Caco-2 (cell line): Measurements from ENCODE around the gene SLC39A9. TPM values are rescaled to one million over a fixed set of nuclear protein-coding genes. Genes with fewer than 3 reads are reported as not detected.

Experiments used
- BruUV-seq: library from RNA; stranded (reverse); fragments of 400-500 nt; replicated peaks from 2 replicates; lab custom pipeline; 2021; lab: Mats Ljungman, UMichigan
- CTCF ChIA-PET: fragments of 300-600 bp; sonication (Branson Sonifier 250); formaldehyde crosslinking; loops from one replicate; lab custom pipeline; 2022; ENCODE audit warnings: antibody characterized with exemption; lab: Charles Lee
- POLR2A ChIA-PET: fragments of 300-600 bp; sonication (Branson Sonifier 250); formaldehyde crosslinking; loops from one replicate; lab custom pipeline; 2022; ENCODE audit warnings: antibody characterized with exemption; lab: Charles Lee
- DNase-seq, 2 experiments: peaks; one replicate each; pipeline versions ENCODE4 v3.0.0 to v3.0.0-alpha.2; 2020 to 2022
- H3K27me3 ChIP-seq: replicated peaks from 2 replicates; pipeline ENCODE4 v1.6.0; 2011; ENCODE audit warnings: low read length; ENCODE audit not compliant: control insufficient read depth, insufficient read depth
- H3K36me3 ChIP-seq: 2 replicates; pipeline ENCODE4 v1.5.1; 2011; ENCODE audit warnings: low read length; ENCODE audit not compliant: control insufficient read depth, insufficient read depth
- H3K4me1 ChIP-seq: fragments of 250-450 bp; sonication (Bioruptor Pico); 2 replicates; pipeline ENCODE4 v1.5.1; 2020; ENCODE audit warnings: mild to moderate bottlenecking
- H3K4me3 ChIP-seq: 2 replicates; pipeline ENCODE4 v1.5.1; 2011; ENCODE audit warnings: low read depth, mild to moderate bottlenecking, control low read depth, low read length
- H3K9me3 ChIP-seq: fragments of 250-450 bp; sonication (Bioruptor Pico); 2 replicates; pipeline ENCODE4 v1.5.1; 2020; ENCODE audit warnings: mild to moderate bottlenecking, moderate library complexity
- H3K27ac Mint-ChIP-seq: one replicate; pipeline ENCODE4 v1.8.0; 2022; ENCODE audit warnings: mixed read lengths; ENCODE audit not compliant: unreplicated experiment
- H3K27me3 Mint-ChIP-seq: one replicate; pipeline ENCODE4 v1.8.0; 2022; ENCODE audit warnings: mixed read lengths; ENCODE audit not compliant: insufficient read depth, unreplicated experiment
- H3K36me3 Mint-ChIP-seq: one replicate; pipeline ENCODE4 v1.8.0; 2022; ENCODE audit warnings: mild to moderate bottlenecking, mixed read lengths; ENCODE audit not compliant: insufficient read depth, unreplicated experiment
- H3K4me1 Mint-ChIP-seq: one replicate; pipeline ENCODE4 v1.8.0; 2022; ENCODE audit warnings: low read depth, mixed read lengths; ENCODE audit not compliant: unreplicated experiment
- H3K4me3 Mint-ChIP-seq: one replicate; pipeline ENCODE4 v1.8.0; 2022; ENCODE audit warnings: mild to moderate bottlenecking, moderate library complexity, mixed read lengths; ENCODE audit not compliant: unreplicated experiment
- H3K9me3 Mint-ChIP-seq: one replicate; pipeline ENCODE4 v1.8.0; 2022; ENCODE audit warnings: mixed read lengths; ENCODE audit not compliant: unreplicated experiment
- intact Hi-C: fragments of 100-400 bp; cut with micrococcal nuclease; formaldehyde crosslinking; loops from one replicate; pipeline ENCODE4 v1.10.0; 2022; ENCODE audit not compliant: unreplicated experiment
- total RNA-seq: library from RNA; stranded (reverse); gene quantifications from 2 replicates; pipeline ENCODE4 v1.2.3, GENCODE V29; 2022
- TF ChIP-seq, protein P1 (sequence below), 2 experiments: fragments of 200-600 bp in 1 of 2; IDR thresholded peaks; 1 replicate in 1 of 2; 2 replicates in 1 of 2; pipeline versions ENCODE4 v1.5.1 to v1.8.0; 2011 to 2022; ENCODE audit warnings: antibody characterized with exemption in 1 of 2, control low read depth in 1 of 2, inconsistent platforms in 1 of 2, low read depth in 1 of 2, low read length in 1 of 2, mild to moderate bottlenecking in 1 of 2, moderate library complexity in 1 of 2; ENCODE audit not compliant: insufficient read depth in 1 of 2, severe bottlenecking in 1 of 2, unreplicated experiment in 1 of 2

Gene SLC39A9
- total RNA-seq, 1 experiment from 2014 or later: 96.4 TPM

DNA sequence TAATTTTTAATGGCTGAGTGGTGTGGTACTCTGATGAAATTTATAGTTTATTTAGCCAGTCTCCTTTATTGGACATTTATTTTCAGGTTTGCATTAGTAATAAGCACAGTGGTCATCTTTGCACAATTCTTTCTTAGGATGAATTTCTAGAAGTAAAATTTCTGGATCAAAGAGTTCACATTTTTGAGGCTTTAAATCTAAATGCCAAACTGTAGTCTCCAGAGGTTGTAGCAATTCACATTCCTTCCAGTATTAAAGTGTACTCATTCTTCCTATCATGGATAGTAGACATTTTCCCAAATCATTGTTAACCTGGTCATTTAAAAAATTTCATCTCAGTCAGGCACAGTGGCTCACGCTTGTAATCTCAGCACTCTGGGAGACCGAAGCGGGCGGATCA, 24.8 kb downstream of the SLC39A9 start:
- CTCF ChIA-PET: no interaction called here
- Histone ChIP-seq H3K36me3 (peaks cover 2% of the 10 kb centered on the region; the same call in 1 of the 2 replicates), H3K27me3 (no peaks in the 10 kb centered on the region), H3K4me3 (no peak overlapping the region), H3K4me1 (no peaks in the 10 kb centered on the region), H3K9me3 (no peaks in the 10 kb centered on the region)
- H3K27me3 Mint-ChIP-seq: no peaks in the 10 kb centered on the region
- no peak for DNase-seq
- POLR2A ChIA-PET: no interaction called here
- intact Hi-C loops: no loop called here
- TF ChIP-seq, protein P1, sequence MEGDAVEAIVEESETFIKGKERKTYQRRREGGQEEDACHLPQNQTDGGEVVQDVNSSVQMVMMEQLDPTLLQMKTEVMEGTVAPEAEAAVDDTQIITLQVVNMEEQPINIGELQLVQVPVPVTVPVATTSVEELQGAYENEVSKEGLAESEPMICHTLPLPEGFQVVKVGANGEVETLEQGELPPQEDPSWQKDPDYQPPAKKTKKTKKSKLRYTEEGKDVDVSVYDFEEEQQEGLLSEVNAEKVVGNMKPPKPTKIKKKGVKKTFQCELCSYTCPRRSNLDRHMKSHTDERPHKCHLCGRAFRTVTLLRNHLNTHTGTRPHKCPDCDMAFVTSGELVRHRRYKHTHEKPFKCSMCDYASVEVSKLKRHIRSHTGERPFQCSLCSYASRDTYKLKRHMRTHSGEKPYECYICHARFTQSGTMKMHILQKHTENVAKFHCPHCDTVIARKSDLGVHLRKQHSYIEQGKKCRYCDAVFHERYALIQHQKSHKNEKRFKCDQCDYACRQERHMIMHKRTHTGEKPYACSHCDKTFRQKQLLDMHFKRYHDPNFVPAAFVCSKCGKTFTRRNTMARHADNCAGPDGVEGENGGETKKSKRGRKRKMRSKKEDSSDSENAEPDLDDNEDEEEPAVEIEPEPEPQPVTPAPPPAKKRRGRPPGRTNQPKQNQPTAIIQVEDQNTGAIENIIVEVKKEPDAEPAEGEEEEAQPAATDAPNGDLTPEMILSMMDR (IDR thresholded peaks at IDR 0.05; ENCODE audit: insufficient read depth in 1 of 2, low read depth in 1 of 2, low read length in 1 of 2, severe bottlenecking in 1 of 2, unreplicated experiment in 1 of 2): no peak
- H3K9me3 Mint-ChIP-seq: no peaks in the 10 kb centered on the region
- H3K4me1 Mint-ChIP-seq: peaks cover 8% of the 10 kb centered on the region
- no peak overlapping the region for H3K27ac Mint-ChIP-seq
- peaks cover 35% of the 10 kb centered on the region for H3K36me3 Mint-ChIP-seq
- no TSS peak for BruUV-seq
- no peak overlapping the region for H3K4me3 Mint-ChIP-seq

DNA sequence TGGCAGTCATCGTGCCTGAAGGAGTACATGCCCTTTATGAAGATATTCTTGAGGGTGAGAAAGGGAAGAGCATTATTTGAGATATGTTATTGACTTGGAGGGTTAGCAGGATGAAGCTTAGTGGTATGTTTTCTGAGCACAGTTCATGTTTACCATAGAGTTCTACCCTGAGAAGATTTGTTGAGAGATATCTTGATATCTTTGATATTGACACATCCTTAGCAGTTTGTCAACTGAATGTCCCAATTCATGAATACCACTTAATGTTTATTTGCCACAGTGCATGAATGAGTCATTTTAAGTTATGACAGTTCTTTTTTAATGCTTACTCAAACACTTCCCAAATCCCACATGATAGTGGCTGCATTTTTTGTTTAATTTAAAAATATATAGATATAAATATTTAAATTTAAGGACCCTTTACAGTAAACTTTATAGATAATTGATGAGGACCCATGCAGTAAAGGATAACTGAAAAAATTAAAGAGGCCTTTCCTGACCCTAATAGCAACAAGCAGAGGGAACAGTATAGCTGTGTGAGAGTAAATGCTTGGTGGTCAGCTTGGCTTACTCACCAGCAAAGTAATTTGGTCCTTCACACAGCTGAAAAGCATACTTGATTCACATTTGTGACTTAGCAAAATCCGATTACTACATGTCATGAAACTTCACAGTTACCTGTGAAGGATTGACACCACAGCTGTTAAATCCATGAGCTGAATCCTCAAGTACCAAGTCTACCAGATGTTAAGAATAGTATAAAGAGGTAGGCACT, 25.8 kb downstream of the SLC39A9 start:
- H3K27ac Mint-ChIP-seq: no peak overlapping the region

DNA sequence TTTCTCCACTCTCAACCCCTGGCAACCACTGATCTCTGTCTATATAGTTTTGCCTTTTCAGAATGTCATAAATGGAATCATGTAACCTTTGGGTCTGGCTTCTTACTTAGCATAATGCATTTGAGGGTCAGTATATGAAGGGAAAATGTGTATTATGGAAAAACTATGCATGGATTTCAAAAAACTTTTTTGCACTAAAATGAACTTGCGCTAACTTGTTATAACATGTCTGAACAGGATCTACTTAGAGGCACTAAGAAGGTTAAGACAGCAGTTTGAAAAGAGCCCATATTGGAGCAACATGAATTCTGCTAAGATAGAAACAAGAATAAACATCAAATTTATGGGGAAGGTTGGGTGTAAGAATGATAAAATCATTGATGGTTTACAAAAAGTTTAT, 29.1 kb downstream of the SLC39A9 start:
- CTCF ChIA-PET: interaction anchor here (0.6 kb wide), 1 partner anchor 218 kb away, joined by 4 read pairs; no protein-coding TSS in a partner anchor
- Histone ChIP-seq H3K36me3 (peaks cover 2% of the 10 kb centered on the region; the same call in 1 of the 2 replicates), H3K4me3 (no peak overlapping the region), H3K9me3 (no peaks in the 10 kb centered on the region), H3K4me1 (no peaks in the 10 kb centered on the region), H3K27me3 (no peaks in the 10 kb centered on the region)
- TF ChIP-seq, protein P1 (IDR thresholded peaks at IDR 0.05; ENCODE audit: insufficient read depth in 1 of 2, low read depth in 1 of 2, low read length in 1 of 2, severe bottlenecking in 1 of 2, unreplicated experiment in 1 of 2): no peak
- Mint-ChIP-seq H3K4me1 (no peaks in the 10 kb centered on the region), H3K27me3 (no peaks in the 10 kb centered on the region), H3K9me3 (no peaks in the 10 kb centered on the region), H3K27ac (no peak overlapping the region), H3K36me3 (peaks cover 35% of the 10 kb centered on the region), H3K4me3 (no peak overlapping the region)
- intact Hi-C loops: no loop called here
- DNase-seq: no peak
- POLR2A ChIA-PET: no interaction called here
- BruUV-seq: no TSS peak

More for the DNA sequence above, 25.8 kb downstream of the SLC39A9 start:
- CTCF ChIA-PET: no interaction called here
- no peaks in the 10 kb centered on the region for H3K4me1 ChIP-seq
- no TSS peak for BruUV-seq
- intact Hi-C loops: no loop called here
- DNase-seq: no peak
- H3K4me1 Mint-ChIP-seq: no peaks in the 10 kb centered on the region
- peaks cover 42% of the 10 kb centered on the region for H3K36me3 Mint-ChIP-seq
- H3K27me3 Mint-ChIP-seq: no peaks in the 10 kb centered on the region
- TF ChIP-seq, protein P1 (IDR thresholded peaks at IDR 0.05; ENCODE audit: insufficient read depth in 1 of 2, low read depth in 1 of 2, low read length in 1 of 2, severe bottlenecking in 1 of 2, unreplicated experiment in 1 of 2): no peak
- peaks cover 2% of the 10 kb centered on the region; the same call in 1 of the 2 replicates for H3K36me3 ChIP-seq
- no peaks in the 10 kb centered on the region for H3K9me3 ChIP-seq
- no peak overlapping the region for H3K4me3 ChIP-seq
- H3K4me3 Mint-ChIP-seq: no peak overlapping the region
- no peaks in the 10 kb centered on the region for H3K27me3 ChIP-seq
- POLR2A ChIA-PET: interaction anchor here (1.0 kb wide), 1 partner anchor 27 kb away, joined by 3 read pairs; no protein-coding TSS in a partner anchor
- no peaks in the 10 kb centered on the region for H3K9me3 Mint-ChIP-seq
